Measurements from ENCODE around the gene NKAIN2.

- TF ChIP-seq POLR2A (IDR thresholded peaks at IDR 0.05), result no peak
- no peak for TF ChIP-seq CTCF (IDR thresholded peaks at IDR 0.05)
- no peak for TF ChIP-seq EP300 (IDR thresholded peaks at IDR 0.05)
- no peak for TF ChIP-seq POLR2AphosphoS5 (IDR thresholded peaks at IDR 0.05)
Measured at GRCh38 chr6:124148236-124148957, 344.7 kb downstream of the NKAIN2 start.

All from sigmoid colon (tissue), 4 donors.